SK-N-DZ (cell line): ENCODE measurements around the gene ALG2.

Experiments
- DNase-seq: peaks from one replicate; pipeline ENCODE4 v3.0.0-alpha.2; 2015; ENCODE audit warnings: low spot score
- small RNA-seq, 2 experiments: library from RNA; depleted of rRNA; stranded (forward); fragments of <200 nt; gene quantifications; one replicate each; pipeline ENCODE3, GENCODE V24; 2014

ALG2 gene

DNA sequence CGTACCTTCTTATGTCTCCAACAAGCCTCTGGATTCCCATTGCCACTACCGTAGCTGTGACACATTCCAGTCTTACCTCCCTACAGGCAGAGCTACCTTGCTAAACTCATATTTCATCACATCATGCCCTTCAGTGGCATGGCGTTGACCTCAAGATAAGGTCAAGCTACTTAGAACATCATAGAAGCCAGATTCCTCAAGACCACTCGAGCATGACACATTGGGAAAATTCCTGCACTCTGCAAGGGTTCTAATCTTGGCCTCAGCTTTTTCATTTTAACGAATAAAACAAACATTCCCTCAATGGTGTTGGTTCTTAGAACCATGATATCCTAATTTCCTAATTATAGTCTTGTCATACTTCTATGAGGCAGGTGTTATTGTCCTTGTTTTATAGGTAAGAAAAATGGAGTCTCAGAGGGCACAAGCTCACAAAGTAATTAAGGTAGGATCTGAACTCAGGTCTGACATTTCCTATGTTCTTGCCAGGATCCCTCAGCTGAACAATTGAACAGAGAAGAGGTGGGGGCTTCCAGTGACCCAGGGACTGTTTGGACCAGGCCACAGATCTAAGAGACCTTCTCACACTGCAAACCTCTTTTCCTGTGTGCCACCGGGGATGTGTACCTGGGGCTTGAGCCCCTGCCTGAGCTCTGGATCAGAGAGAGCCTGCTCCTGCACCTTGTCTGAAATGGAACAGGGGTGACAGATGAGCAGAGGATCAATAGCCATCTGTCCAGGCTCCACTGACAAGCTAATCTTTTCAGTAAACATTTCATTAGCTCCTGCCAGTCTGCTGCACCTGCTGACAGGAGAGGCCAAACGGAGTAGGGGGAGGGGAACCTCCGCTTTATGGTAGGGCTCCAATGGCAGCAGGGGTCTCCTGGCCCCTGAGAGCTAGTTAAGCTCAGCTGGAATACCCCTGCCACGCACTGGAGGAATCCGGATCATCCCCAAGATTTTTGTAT is 49.3 kb downstream of the ALG2 start:
- DNase-seq = peak; percentile 84

- DNase-seq = no peak
Measured at GRCh38 chr9:99171225-99172123, 50.3 kb downstream of the ALG2 start.

- peak; percentile 87 for DNase-seq
Measured at GRCh38 chr9:99169982-99170761, 51.6 kb downstream of the ALG2 start.

DNA sequence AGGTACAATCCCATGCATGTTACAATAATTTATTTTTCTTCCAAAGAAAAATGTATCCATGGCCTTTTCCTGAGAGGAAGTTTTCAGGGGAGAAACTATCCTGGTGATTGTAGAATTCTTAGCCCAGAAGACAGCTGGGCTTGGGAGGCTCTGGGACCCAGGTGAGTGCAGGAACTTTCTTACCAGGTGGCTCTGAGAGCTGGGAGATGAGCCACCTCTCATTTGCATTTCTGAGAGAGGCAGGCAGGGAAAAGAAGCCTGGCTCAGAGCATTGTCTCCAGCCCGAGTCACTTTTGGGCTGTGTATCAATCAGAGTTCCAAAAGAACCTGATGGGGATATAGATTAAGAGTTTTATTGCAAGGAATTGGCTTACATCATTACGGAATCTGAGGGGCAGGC is 52.7 kb downstream of the ALG2 start:
- no peak for DNase-seq

DNA sequence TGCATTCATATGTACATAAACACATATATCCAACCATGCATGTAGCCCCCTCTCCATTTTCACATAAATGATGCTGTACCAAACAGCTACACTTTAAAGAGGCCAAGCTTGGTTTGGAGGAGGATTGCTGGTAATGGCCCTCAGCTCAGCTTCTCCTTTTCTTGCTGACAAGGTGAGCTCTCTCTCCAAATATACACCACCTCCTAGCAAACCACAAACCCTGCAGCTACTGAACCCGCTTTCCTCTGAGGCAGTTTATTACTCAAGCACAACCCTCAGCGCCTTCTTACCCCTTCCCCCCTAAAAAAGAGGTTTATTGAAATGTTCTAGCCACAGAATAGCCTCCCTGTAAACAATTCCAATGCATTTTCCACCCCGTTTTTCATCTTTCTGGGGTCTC is 54.0 kb downstream of the ALG2 start:
- no peak for DNase-seq

DNA sequence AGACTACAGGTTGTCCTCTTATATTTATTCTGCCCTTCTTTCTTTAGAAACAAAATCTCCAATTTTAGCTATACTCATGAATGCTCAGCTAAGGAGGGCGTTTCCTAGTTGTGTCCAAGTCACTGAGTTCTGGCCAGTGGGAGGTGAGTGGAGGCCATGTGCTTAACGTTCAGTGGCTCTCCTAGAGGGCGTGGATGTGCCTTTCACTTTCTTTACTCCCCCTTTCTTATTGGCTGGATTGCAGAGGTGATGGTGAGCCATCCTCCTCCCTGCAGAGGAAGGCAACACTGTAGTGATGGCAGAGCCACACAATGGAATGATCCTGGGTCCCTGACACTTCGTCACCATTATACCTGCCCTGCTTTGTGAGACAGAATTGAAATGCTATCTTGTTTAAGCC is 54.6 kb downstream of the ALG2 start:
- no peak for DNase-seq

Small RNA genes lying within 50 kb of the gene (small RNA-seq; reads per million reads assigned to genes)
- gene RN7SL794P = 0 reads per million in 2 experiments
